Measurements from ENCODE around the gene SLC24A3.

GRCh38 chr20:19618711-19619110 lies 406.3 kb downstream of the SLC24A3 start:
- no peak for TF ChIP-seq CTCF (conservative IDR thresholded peaks at IDR 0.05; ENCODE audit: low read depth, low read length)
- no peak for TF ChIP-seq EZH2 (IDR thresholded peaks at IDR 0.05; ENCODE audit: borderline replicate concordance, low read depth, low read length, poor library complexity, severe bottlenecking)
